COLO668 (cell line): ENCODE measurements around the gene CAMK2B.

Experiments used
- DNase-seq: peaks from one replicate; lab custom pipeline; 2025; ENCODE audit not compliant: unreplicated experiment; lab: John Stamatoyannopoulos, UW

CAMK2B gene

GRCh38 chr7:44330331-44330730 lies 4.9 kb upstream of the CAMK2B start:
- DNase-seq: no peak

DNA sequence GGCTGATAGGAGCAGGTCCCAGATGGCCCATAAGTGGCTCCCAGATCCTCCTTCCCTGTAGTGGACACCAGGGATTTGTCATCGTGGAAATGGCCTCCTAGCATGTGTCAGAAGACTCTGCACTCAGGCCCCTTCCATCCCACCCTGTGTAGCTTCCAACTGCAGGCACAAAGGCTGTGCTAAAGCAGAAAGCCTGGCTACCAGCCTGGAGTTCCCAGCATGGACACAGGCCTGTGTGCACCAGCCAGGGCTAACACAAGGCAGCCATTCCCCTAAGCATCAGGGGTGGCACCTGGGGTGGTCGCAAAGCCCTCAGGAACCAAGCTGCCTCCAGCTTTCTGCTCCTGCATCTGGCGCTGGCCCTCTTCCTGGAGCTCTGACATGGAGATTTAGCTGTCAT lies 4.5 kb upstream of the CAMK2B start:
- no peak for DNase-seq

DNA sequence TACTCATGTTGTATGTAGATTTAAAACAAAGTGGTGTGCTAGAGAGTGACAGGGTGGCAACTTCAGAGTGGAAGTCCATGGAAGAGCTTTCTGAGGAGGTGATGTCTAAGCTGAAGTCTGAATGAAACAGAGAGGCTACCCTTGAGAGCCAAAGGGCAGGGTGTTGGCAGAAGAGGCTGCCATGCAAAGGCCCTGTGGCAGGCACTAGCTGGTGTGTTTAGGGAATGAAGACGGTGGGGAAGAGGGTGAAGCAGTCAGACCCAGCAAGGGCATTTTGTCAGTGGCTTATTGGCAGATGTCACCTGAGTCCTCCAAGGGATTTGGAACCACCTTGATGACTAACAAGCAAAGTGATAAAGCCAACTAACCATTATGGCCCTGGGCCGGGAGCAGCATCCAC lies 3.7 kb upstream of the CAMK2B start:
- DNase-seq: no peak

GRCh38 chr7:44327981-44328380 lies 2.6 kb upstream of the CAMK2B start:
- DNase-seq: peak; percentile 40

- DNase-seq: no peak
Measured at GRCh38 chr7:44326261-44327125, 1.1 kb upstream of the CAMK2B start.

GRCh38 chr7:44325811-44326241 lies 432 bp upstream of the CAMK2B start:
- DNase-seq: peak; percentile 65

GRCh38 chr7:44324481-44325200 lies 753 bp downstream of the CAMK2B start:
- peak; percentile 75 for DNase-seq

DNA sequence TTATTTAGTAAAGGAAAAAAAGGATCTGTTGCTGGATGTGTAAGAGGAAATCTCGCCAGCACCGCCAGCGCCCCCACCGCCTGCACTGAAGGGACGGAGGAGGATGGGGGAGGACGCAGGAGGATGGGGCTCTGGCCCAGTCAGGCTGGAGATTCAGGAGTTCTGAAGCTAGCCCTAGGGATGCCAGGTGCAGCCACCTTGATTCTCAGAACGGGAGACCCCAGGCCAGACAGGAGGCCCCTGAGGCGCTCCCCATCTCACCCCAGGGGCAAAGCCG lies 1.3 kb downstream of the CAMK2B start:
- no peak for DNase-seq

DNA sequence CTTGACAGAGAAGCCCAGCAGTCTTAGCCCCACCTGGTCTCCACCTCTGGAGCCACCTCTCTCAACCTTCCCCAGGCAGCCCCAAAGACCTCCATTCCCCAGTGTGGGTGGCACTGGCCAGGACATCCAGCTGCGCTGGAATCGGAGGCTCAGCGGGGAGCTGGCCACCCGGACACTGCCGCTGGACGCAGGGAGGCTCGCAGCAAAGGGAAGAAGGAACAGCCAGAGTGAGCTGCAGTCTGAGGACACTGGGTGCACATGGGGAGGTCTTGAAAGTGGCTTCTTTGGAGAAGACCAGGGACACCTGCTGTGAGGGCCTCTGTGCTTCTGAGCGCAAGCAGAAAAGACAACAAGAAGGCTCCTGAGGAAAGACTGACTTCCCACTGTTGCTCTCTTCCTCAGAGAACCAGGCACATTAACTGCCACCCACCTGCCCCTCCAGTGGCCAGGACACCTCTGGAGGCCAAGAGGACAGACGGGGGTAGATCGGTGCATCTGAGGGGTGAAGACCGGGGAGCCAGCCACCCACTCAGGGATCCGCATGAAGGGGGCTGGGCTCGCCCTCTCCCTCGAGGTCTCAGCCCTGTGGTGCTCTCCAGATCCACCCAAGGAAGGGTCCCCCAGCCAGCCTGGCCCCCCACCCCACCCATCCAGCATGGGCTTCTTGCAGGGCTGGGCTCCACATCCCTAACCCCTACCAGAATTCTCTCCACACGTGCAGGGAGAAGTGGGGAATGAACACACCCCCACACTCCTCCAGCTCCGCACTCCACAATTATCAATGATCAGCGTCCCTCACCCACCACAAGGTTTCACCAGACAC lies 1.8 kb downstream of the CAMK2B start:
- DNase-seq: no peak

GRCh38 chr7:44322631-44323363 lies 2.6 kb downstream of the CAMK2B start:
- no peak for DNase-seq

- DNase-seq: no peak
Measured at GRCh38 chr7:44321796-44322195, 3.6 kb downstream of the CAMK2B start.

DNA sequence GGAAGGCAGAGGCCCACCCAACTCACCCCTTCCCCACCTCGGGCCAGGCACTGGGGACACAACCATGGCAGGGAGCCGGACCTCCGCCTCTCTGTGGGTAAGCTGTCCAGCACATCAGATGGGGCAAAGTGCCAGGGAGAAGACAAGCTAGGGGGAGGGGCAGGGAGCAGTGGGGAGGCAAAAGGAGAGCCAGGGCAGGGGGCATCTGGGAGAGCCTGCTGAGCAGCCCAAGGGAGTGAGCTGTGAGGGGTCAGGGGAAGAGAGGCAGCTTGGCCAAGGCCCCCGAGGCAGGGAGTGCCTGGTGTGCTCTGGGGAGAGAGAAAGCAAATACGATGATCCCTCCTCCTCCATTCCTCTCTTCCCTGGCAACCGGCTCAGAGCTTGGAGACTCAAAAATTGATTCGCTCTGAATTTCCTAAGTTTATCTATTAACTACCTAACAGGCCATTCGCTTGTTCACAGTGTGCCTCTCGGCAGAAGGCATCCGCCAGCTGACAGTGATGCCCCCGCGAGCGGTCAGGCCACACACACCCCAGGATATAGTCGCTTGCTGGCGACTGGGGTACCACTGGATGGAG lies 4.5 kb downstream of the CAMK2B start:
- peak; percentile 47 for DNase-seq

GRCh38 chr7:44320141-44320540 lies 5.3 kb downstream of the CAMK2B start:
- no peak for DNase-seq

- no peak for DNase-seq
Measured at GRCh38 chr7:44318332-44318731, 7.1 kb downstream of the CAMK2B start.

- no peak for DNase-seq
Measured at GRCh38 chr7:44315301-44315903, 10.0 kb downstream of the CAMK2B start.

- no peak for DNase-seq
Measured at GRCh38 chr7:44313621-44314031, 11.8 kb downstream of the CAMK2B start.

DNA sequence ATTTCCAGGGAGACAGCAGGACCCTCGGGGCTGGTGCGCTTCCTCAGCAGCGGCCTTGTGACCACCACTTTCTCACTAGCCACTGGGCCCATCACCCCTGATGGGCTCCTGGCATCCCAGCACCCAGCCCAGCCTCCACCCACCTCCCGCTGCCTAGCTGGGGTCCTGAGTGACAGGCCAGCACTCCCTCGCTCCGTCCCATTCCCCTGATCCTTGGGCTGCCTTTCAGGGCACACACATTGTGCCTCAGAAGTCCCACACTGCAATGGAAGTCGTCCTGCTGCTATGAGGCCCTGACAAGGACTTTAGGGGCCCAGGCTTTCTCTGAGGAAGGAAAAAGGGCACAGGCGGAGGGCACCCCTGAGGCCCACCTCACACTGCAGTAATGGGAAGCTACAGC lies 12.4 kb downstream of the CAMK2B start:
- no peak for DNase-seq

DNA sequence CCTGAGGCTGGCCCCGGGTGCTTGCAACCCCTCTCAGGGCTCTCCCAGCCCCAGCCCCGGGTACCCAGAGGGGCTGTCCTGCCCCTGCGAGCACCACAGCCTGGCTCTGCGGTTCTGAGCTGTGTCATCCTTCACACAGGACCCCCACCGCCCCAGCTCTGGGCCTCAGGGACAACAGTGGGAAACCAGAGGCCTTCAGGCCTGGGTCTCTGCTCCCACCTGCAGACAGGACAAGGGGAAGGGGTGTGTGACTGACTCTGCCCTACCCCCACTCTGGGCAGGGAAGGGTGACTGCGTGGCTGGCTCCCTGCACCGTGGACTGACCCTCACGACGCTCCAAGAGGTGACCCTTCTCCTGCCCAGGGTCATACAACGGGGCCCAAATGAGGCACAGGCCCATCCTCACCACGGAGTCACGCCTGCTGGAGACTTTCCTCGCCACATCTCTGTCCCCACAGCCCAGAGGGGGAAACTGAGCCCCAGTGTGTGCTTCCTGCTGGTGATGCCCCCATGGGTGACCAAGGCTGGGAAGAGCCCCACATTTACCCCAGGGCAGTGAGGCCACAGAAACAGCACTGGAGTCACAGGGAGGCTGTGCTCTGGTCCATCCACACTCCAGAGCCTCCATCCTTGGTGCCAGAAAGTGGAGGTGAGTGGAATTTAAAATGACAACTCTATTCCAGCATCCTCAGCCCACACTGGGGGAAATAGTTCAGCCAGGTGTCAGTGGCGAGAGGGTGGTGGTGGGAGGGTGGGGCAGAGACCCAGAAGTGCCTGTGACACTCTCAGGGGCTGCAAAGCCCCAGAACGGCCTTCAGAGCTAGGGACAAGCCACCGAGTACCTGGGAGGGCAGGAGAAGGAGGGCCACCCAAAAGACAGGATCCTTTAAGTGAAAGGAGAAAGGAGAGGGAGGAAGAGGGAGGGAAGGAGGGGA lies 13.6 kb downstream of the CAMK2B start:
- no peak for DNase-seq

DNA sequence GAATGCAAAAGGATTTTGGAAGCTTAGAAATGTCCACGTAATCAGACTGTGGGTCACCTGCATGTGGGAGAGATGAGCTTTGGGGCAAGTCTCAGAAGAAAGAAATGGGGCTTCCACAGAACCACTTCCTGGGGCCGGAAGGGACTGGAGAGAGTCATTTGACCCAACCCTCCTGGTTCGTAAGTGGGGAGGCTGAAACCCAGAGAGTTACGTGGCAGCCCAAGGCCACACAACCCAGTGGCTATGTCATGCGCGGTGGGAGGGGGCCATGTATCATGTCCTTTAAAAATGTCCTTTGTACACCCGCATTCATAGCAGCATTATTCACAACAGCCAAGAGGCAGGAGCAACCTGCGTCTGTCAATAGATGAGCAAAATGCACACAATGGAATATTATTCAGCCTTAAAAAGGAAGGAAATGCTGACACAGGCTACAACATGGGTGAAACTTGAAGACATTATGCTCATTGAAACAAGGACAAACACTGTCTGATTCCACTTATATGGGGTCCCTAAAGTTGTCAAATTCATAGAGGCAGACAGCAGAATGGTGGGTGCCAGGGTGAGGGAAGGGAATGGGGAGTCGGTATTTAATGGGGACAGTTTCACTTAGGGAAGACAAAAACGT lies 15.1 kb downstream of the CAMK2B start:
- DNase-seq: no peak
